ENCODE measurements around the gene NSD1.
A peak's percentile ranks its signal among the peaks of the same experiment; 100 is the strongest.
"Not testable (repeated sequence)": the region's sequence is repeated elsewhere in the genome, so short reads cannot be mapped to it uniquely, and the experiment has no call there.

NSD1 gene

GRCh38 chr5:177291735-177292134 lies 158.2 kb downstream of the NSD1 start:
- DNase-seq (ENCODE audit: low read depth): no peak

- DNase-seq (ENCODE audit: low read depth): no peak
These were observed 160.4 kb downstream of the NSD1 start for GRCh38 chr5:177293819-177294581.

- no peak for DNase-seq (ENCODE audit: low read depth)
These were observed 161.1 kb downstream of the NSD1 start for GRCh38 chr5:177294632-177295031.

GRCh38 chr5:177295924-177296323 lies 162.4 kb downstream of the NSD1 start:
- DNase-seq (ENCODE audit: low read depth): no peak

- no peak for DNase-seq (ENCODE audit: low read depth)
These were observed 163.0 kb downstream of the NSD1 start for GRCh38 chr5:177296581-177296980.

- DNase-seq (ENCODE audit: low read depth): no peak
These were observed 164.3 kb downstream of the NSD1 start for GRCh38 chr5:177297922-177298321.

GRCh38 chr5:177299697-177300096 lies 166.1 kb downstream of the NSD1 start:
- no peak for DNase-seq (ENCODE audit: low read depth)

GRCh38 chr5:177300236-177300880 lies 166.8 kb downstream of the NSD1 start:
- peak; percentile 51 for DNase-seq (ENCODE audit: low read depth)

- DNase-seq (ENCODE audit: low read depth): no peak
These were observed 167.4 kb downstream of the NSD1 start for GRCh38 chr5:177300951-177301350.

GRCh38 chr5:177301503-177302165 lies 168.1 kb downstream of the NSD1 start:
- DNase-seq (ENCODE audit: low read depth): no peak

GRCh38 chr5:177302354-177303110 lies 169.0 kb downstream of the NSD1 start:
- no peak for DNase-seq (ENCODE audit: low read depth)

GRCh38 chr5:177303121-177303924 lies 169.8 kb downstream of the NSD1 start, which contains the start of the genes PRELID1 and RAB24:
Gene PRELID1 (plus strand): TSS chr5:177303799. CDS start chr5:177303986, 187 bp downstream.
Gene RAB24 (minus strand): TSS chr5:177303719. CDS start chr5:177303288, 431 bp downstream.
- DNase-seq (ENCODE audit: low read depth): peak; percentile 81

- no peak for DNase-seq (ENCODE audit: low read depth)
These were observed 170.4 kb downstream of the NSD1 start for GRCh38 chr5:177303925-177304391.

GRCh38 chr5:177304392-177305119 lies 171.0 kb downstream of the NSD1 start:
- no peak for DNase-seq (ENCODE audit: low read depth)

- not testable (repeated sequence) for DNase-seq (ENCODE audit: low read depth)
These were observed 172.6 kb downstream of the NSD1 start for GRCh38 chr5:177306103-177306640.

GRCh38 chr5:177306674-177307543 lies 173.3 kb downstream of the NSD1 start:
- DNase-seq (ENCODE audit: low read depth): no peak

GRCh38 chr5:177307544-177308363 lies 174.2 kb downstream of the NSD1 start:
- DNase-seq (ENCODE audit: low read depth): no peak

- no peak for DNase-seq (ENCODE audit: low read depth)
These were observed 175.2 kb downstream of the NSD1 start for GRCh38 chr5:177308740-177309139.

All from stimulated activated CD4-positive, alpha-beta T cell treated with anti-CD3 and anti-CD28 coated beads, Interleukin-2, amount 100 ng/mL, for 4 hours (primary cell).